Keratinocyte (primary cell): Measurements from ENCODE around the gene RGS3. TPM values are rescaled to one million over a fixed set of nuclear protein-coding genes. Genes with fewer than 3 reads are reported as not detected.

ENCODE experiments used
- DNase-seq: peaks from one replicate; pipeline ENCODE4 v3.0.0-alpha.2; 2011; ENCODE audit warnings: low read depth, missing footprints, low spot score
- FAIRE-seq: peaks from 2 replicates; lab custom pipeline; 2011; peaks lifted over from hg19 to GRCh38; lab: Jason Lieb, UNC
- H2AFZ ChIP-seq: 2 replicates; pipeline ENCODE4 v1.6.0; 2012; ENCODE audit warnings: low read length, control low read depth, inconsistent platforms; ENCODE audit not compliant: control insufficient read depth
- H3K27ac ChIP-seq: 2 replicates; pipeline ENCODE4 v1.5.1; 2011; ENCODE audit warnings: low read length; ENCODE audit not compliant: control insufficient read depth, insufficient read depth
- H3K27me3 ChIP-seq: 3 replicates; pipeline ENCODE4 v1.6.0; 2011; ENCODE audit warnings: low read length; ENCODE audit not compliant: control insufficient read depth, insufficient read depth; ENCODE audit errors: extremely low read depth
- H3K36me3 ChIP-seq, 2 experiments: 2 replicates in 1 of 2; 3 replicates in 1 of 2; pipeline ENCODE4 v1.5.1; 2011; ENCODE audit warnings: low read length in 2 of 2, mild to moderate bottlenecking in 1 of 2; ENCODE audit not compliant: control insufficient read depth in 2 of 2, insufficient read depth in 2 of 2; ENCODE audit errors: extremely low read depth in 1 of 2
- H3K4me1 ChIP-seq: 3 replicates; pipeline ENCODE4 v1.5.1; 2011; ENCODE audit warnings: low read length; ENCODE audit not compliant: control insufficient read depth, insufficient read depth; ENCODE audit errors: extremely low read depth
- H3K4me2 ChIP-seq: 3 replicates; pipeline ENCODE4 v1.6.0; 2011; ENCODE audit warnings: low read depth, low read length; ENCODE audit not compliant: control insufficient read depth, insufficient read depth; ENCODE audit errors: extremely low read depth
- H3K4me3 ChIP-seq, 3 experiments: fragments of 200-600 bp in 1 of 3; sonication (generic) in 1 of 3; 2 replicates in 2 of 3; 3 replicates in 1 of 3; pipeline ENCODE4 v1.5.1; 2011 to 2016; ENCODE audit warnings: low read length in 3 of 3, mild to moderate bottlenecking in 3 of 3, control low read depth in 2 of 3, inconsistent platforms in 1 of 3, low read depth in 1 of 3, mixed read lengths in 1 of 3, mixed run types in 1 of 3, moderate library complexity in 1 of 3; ENCODE audit not compliant: control insufficient read depth in 2 of 3, insufficient read depth in 2 of 3; ENCODE audit errors: extremely low read depth in 1 of 3
- H3K79me2 ChIP-seq: 2 replicates; pipeline ENCODE4 v1.6.0; 2012; ENCODE audit warnings: low read length; ENCODE audit not compliant: control insufficient read depth, insufficient read depth
- H3K9ac ChIP-seq: 3 replicates; pipeline ENCODE4 v1.6.0; 2011; ENCODE audit warnings: low read length; ENCODE audit not compliant: control insufficient read depth, insufficient read depth; ENCODE audit errors: extremely low read depth
- H3K9me1 ChIP-seq: 3 replicates; pipeline ENCODE4 v1.6.0; 2011; ENCODE audit warnings: low read length; ENCODE audit not compliant: control insufficient read depth, insufficient read depth; ENCODE audit errors: extremely low read depth
- H3K9me3 ChIP-seq: 2 replicates; pipeline ENCODE4 v1.5.1; 2012; ENCODE audit warnings: low read depth, low read length; ENCODE audit not compliant: control insufficient read depth
- H4K20me1 ChIP-seq: 3 replicates; pipeline ENCODE4 v1.6.0; 2011; ENCODE audit warnings: low read length; ENCODE audit not compliant: control insufficient read depth, insufficient read depth; ENCODE audit errors: extremely low read depth
- CTCF ChIP-seq, 3 experiments: IDR thresholded peaks in 1 of 3; conservative IDR thresholded peaks in 1 of 3; optimal IDR thresholded peaks in 1 of 3; 2 replicates in 2 of 3; 3 replicates in 1 of 3; pipeline versions ENCODE3 to v1.5.1; 2011; ENCODE audit warnings: low read length in 3 of 3, mild to moderate bottlenecking in 3 of 3, moderate library complexity in 2 of 3, control low read depth in 1 of 3, inconsistent platforms in 1 of 3; ENCODE audit not compliant: insufficient read depth in 2 of 3; ENCODE audit errors: extremely low read depth in 1 of 3
- EZH2 ChIP-seq: IDR thresholded peaks from one replicate; pipeline ENCODE4 v1.6.1; 2012; ENCODE audit warnings: inconsistent platforms, mild to moderate bottlenecking, low read length, moderate library complexity
- dilution Hi-C: fragments of 300-500 bp; cut with MboI; formaldehyde crosslinking; loops from one replicate; pipeline ENCODE4 v1.7.0; 2020; ENCODE audit warnings: low sequenced_read_pairs; ENCODE audit not compliant: extremely low pct_ligation_motif_present
- polyA plus RNA-seq, 5 experiments: library from polyadenylated mRNA; depleted of rRNA in 3 of 5; stranded (reverse) in 3 of 5; stranded (forward) in 1 of 5; unstranded in 1 of 5; fragments of >200 nt; gene quantifications; 1 replicate in 1 of 5; 2 replicates in 3 of 5; 3 replicates in 1 of 5; pipeline versions ENCODE4 v1.2.1 to v1.2.3, GENCODE V29; 2011 to 2012; ENCODE audit warnings: missing spikeins in 2 of 5, low read depth in 1 of 5, low replicate concordance in 1 of 5

Gene RGS3
- polyA plus RNA-seq, 1 donor (not counting 4 experiments of a cell fraction or from before 2014, with no cell fraction given): 19.6 TPM

GRCh38 chr9:113475992-113476391 is 12.5 kb downstream of the RGS3 start:
- H4K20me1 ChIP-seq: no peaks in the 10 kb centered on the region
- no peaks in the 10 kb centered on the region for H3K4me1 ChIP-seq
- TF ChIP-seq EZH2 (no peak), CTCF (optimal IDR thresholded peaks at IDR 0.05 in 1 of 3, IDR thresholded peaks at IDR 0.05 in 1 of 3, conservative IDR thresholded peaks at IDR 0.05 in 1 of 3; ENCODE audit: extremely low read depth in 1 of 3, insufficient read depth in 2 of 3, low read length in 3 of 3) (no peak)
- H3K79me2 ChIP-seq: no peaks in the 10 kb centered on the region
- H3K9me3 ChIP-seq: no peaks in the 10 kb centered on the region
- H3K36me3 ChIP-seq: no peaks in the 10 kb centered on the region
- H3K27me3 ChIP-seq: peaks cover 14% of the 10 kb centered on the region
- no peak overlapping the region for H3K9ac ChIP-seq
- no peak overlapping the region for H3K27ac ChIP-seq
- DNase-seq: no peak
- dilution Hi-C loops: no loop called here
- H3K9me1 ChIP-seq: no peaks in the 10 kb centered on the region
- no peak overlapping the region for H3K4me2 ChIP-seq
- no peak overlapping the region for H3K4me3 ChIP-seq
- H2AFZ ChIP-seq: no peak overlapping the region
- no peak for FAIRE-seq

- H3K4me2 ChIP-seq: no peak overlapping the region
- no peak for FAIRE-seq
- H3K9me3 ChIP-seq: no peaks in the 10 kb centered on the region
- H3K4me1 ChIP-seq: no peaks in the 10 kb centered on the region
- H3K79me2 ChIP-seq: no peaks in the 10 kb centered on the region
- no peaks in the 10 kb centered on the region for H3K36me3 ChIP-seq
- no peak overlapping the region for H3K9ac ChIP-seq
- H3K27me3 ChIP-seq: peaks cover 14% of the 10 kb centered on the region
- no peak overlapping the region for H3K4me3 ChIP-seq
- no peak for DNase-seq
- TF ChIP-seq CTCF (optimal IDR thresholded peaks at IDR 0.05 in 1 of 3, IDR thresholded peaks at IDR 0.05 in 1 of 3, conservative IDR thresholded peaks at IDR 0.05 in 1 of 3; ENCODE audit: extremely low read depth in 1 of 3, insufficient read depth in 2 of 3, low read length in 3 of 3) (no peak), EZH2 (no peak)
- dilution Hi-C loops: no loop called here
- H4K20me1 ChIP-seq: no peaks in the 10 kb centered on the region
- no peak overlapping the region for H3K27ac ChIP-seq
- H3K9me1 ChIP-seq: no peaks in the 10 kb centered on the region
- H2AFZ ChIP-seq: no peak overlapping the region
These were observed 13.0 kb downstream of the RGS3 start for GRCh38 chr9:113476511-113476916.
